Measurements from ENCODE around the gene PRCP. TPM values are rescaled to one million over a fixed set of nuclear protein-coding genes. Genes with fewer than 3 reads are reported as not detected.

PRCP gene
- polyA plus RNA-seq, 1 of the 3 experiments (the other 2 are of a cell fraction): 65.0 TPM

GRCh38 chr11:82949352-82949751, 49.1 kb upstream of the PRCP start:
- Histone ChIP-seq H2AFZ (ENCODE audit: low read depth) (no peak overlapping the region), H3K4me2 (no peak overlapping the region), H3K9me2 (no peaks in the 10 kb centered on the region), H3K4me3 (ENCODE audit: low read depth in 2 of 2, low read length in 1 of 2) (no peak overlapping the region), H3K4me1 (ENCODE audit: control insufficient read depth in 1 of 2, insufficient read depth in 2 of 2, low read depth in 1 of 2, low read length in 1 of 2) (no peaks in the 10 kb centered on the region; a peak in 1 of 4 replicates), H3K9me3 (peaks cover 6% of the 10 kb centered on the region; the same call in 1 of the 2 replicates), H3K27ac (ENCODE audit: low read depth in 2 of 2, low read length in 1 of 2) (no peak overlapping the region), H4K20me1 (ENCODE audit: insufficient read depth) (no peaks in the 10 kb centered on the region), H3K9ac (no peak overlapping the region), H3F3A (replicated peaks; ENCODE audit: insufficient read depth) (no peaks in the 10 kb centered on the region), H3K27me3 (ENCODE audit: insufficient read depth) (no peaks in the 10 kb centered on the region), H3K79me2 (ENCODE audit: insufficient read depth) (no peaks in the 10 kb centered on the region), H3K36me3 (replicated peaks in 1 of 2; ENCODE audit: control insufficient read depth in 1 of 2, insufficient read depth in 2 of 2, low read length in 1 of 2) (no peaks in the 10 kb centered on the region)
- CTCF ChIA-PET: no interaction called here
- TF ChIP-seq USF1 (IDR thresholded peaks at IDR 0.05; ENCODE audit: borderline replicate concordance, low read depth): no peak
- TF ChIP-seq JUND (IDR thresholded peaks at IDR 0.05): no peak
- TF ChIP-seq NRF1 (IDR thresholded peaks at IDR 0.05; ENCODE audit: low read depth, low read length): no peak
- TF ChIP-seq PBX3 (IDR thresholded peaks at IDR 0.05): no peak
- no peak for TF ChIP-seq FOXJ3 (CRISPR knock-in tag; IDR thresholded peaks at IDR 0.05)
- TF ChIP-seq RCOR1 (IDR thresholded peaks at IDR 0.05; ENCODE audit: low read length): no peak
- TF ChIP-seq FOXM1 (IDR thresholded peaks at IDR 0.05; ENCODE audit: low read depth): no peak
- no peak for TF ChIP-seq GATA2 (CRISPR knock-in tag; IDR thresholded peaks at IDR 0.05)
- no peak for TF ChIP-seq ELF1 (IDR thresholded peaks at IDR 0.05)
- no peak for TF ChIP-seq TCF12 (IDR thresholded peaks at IDR 0.05)
- POLR2A ChIA-PET: no interaction called here
- DNase-seq: no peak

- peaks cover 6% of the 10 kb centered on the region; the same call in 1 of the 2 replicates for H3K9me3 ChIP-seq
- no peak overlapping the region for H2AFZ ChIP-seq (ENCODE audit: low read depth)
- no peak for DNase-seq
- H3K9me2 ChIP-seq: no peaks in the 10 kb centered on the region
- TF ChIP-seq FOXM1 (IDR thresholded peaks at IDR 0.05; ENCODE audit: low read depth) (no peak), MXI1 (IDR thresholded peaks at IDR 0.05; ENCODE audit: low read depth, low read length) (no peak), RAD21 (IDR thresholded peaks at IDR 0.05; ENCODE audit: low read length) (no peak), USF1 (IDR thresholded peaks at IDR 0.05; ENCODE audit: borderline replicate concordance, low read depth) (no peak), FOSL2 (IDR thresholded peaks at IDR 0.05; ENCODE audit: borderline replicate concordance, low read depth) (no peak), USF2 (IDR thresholded peaks at IDR 0.05; ENCODE audit: borderline replicate concordance, low read depth, low read length) (no peak), PBX3 (IDR thresholded peaks at IDR 0.05) (no peak), MEF2A (IDR thresholded peaks at IDR 0.05; ENCODE audit: borderline replicate concordance, low read depth) (no peak)
- TF ChIP-seq, protein P1, sequence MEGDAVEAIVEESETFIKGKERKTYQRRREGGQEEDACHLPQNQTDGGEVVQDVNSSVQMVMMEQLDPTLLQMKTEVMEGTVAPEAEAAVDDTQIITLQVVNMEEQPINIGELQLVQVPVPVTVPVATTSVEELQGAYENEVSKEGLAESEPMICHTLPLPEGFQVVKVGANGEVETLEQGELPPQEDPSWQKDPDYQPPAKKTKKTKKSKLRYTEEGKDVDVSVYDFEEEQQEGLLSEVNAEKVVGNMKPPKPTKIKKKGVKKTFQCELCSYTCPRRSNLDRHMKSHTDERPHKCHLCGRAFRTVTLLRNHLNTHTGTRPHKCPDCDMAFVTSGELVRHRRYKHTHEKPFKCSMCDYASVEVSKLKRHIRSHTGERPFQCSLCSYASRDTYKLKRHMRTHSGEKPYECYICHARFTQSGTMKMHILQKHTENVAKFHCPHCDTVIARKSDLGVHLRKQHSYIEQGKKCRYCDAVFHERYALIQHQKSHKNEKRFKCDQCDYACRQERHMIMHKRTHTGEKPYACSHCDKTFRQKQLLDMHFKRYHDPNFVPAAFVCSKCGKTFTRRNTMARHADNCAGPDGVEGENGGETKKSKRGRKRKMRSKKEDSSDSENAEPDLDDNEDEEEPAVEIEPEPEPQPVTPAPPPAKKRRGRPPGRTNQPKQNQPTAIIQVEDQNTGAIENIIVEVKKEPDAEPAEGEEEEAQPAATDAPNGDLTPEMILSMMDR (IDR thresholded peaks at IDR 0.05): no peak
- TF ChIP-seq, protein P2, sequence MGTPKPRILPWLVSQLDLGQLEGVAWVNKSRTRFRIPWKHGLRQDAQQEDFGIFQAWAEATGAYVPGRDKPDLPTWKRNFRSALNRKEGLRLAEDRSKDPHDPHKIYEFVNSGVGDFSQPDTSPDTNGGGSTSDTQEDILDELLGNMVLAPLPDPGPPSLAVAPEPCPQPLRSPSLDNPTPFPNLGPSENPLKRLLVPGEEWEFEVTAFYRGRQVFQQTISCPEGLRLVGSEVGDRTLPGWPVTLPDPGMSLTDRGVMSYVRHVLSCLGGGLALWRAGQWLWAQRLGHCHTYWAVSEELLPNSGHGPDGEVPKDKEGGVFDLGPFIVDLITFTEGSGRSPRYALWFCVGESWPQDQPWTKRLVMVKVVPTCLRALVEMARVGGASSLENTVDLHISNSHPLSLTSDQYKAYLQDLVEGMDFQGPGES (IDR thresholded peaks at IDR 0.05; ENCODE audit: low read depth, low read length): no peak
- H3K36me3 ChIP-seq (replicated peaks in 1 of 2; ENCODE audit: control insufficient read depth in 1 of 2, insufficient read depth in 2 of 2, low read length in 1 of 2): no peaks in the 10 kb centered on the region
- no peak overlapping the region for H3K4me3 ChIP-seq (ENCODE audit: low read depth in 2 of 2, low read length in 1 of 2)
- H3K79me2 ChIP-seq (ENCODE audit: insufficient read depth): no peaks in the 10 kb centered on the region
- ChIA-PET POLR2A (no interaction called here), CTCF (interaction anchor here (1.3 to 1.8 kb wide), 2 partner anchors 28 to 235 kb away, joined by 3 read pairs; no protein-coding TSS in a partner anchor)
- H3F3A ChIP-seq (replicated peaks; ENCODE audit: insufficient read depth): no peaks in the 10 kb centered on the region
- H4K20me1 ChIP-seq (ENCODE audit: insufficient read depth): no peaks in the 10 kb centered on the region
- no peak overlapping the region for H3K9ac ChIP-seq
- no peak overlapping the region for H3K4me2 ChIP-seq
- no peak overlapping the region for H3K27ac ChIP-seq (ENCODE audit: low read depth in 2 of 2, low read length in 1 of 2)
- no peaks in the 10 kb centered on the region; a peak in 1 of 4 replicates for H3K4me1 ChIP-seq (ENCODE audit: control insufficient read depth in 1 of 2, insufficient read depth in 2 of 2, low read depth in 1 of 2, low read length in 1 of 2)
- no peaks in the 10 kb centered on the region for H3K27me3 ChIP-seq (ENCODE audit: insufficient read depth)
These were observed 45.5 kb upstream of the PRCP start for GRCh38 chr11:82945682-82946081.

All from SK-N-SH (cell line).